Subcutaneous abdominal adipose tissue (tissue), 5 donors: Measurements from ENCODE around the gene REX1BD.
A peak's percentile ranks its signal among the peaks of the same experiment; 100 is the strongest.

Source experiments
- H3K27ac ChIP-seq: one replicate; pipeline ENCODE4 v1.7.0; 2013; ENCODE audit warnings: low read depth, mild to moderate bottlenecking, inconsistent platforms, low read length, moderate library complexity
- H3K27me3 ChIP-seq, 5 donors: one replicate each; pipeline ENCODE4 v1.7.0; 2013; ENCODE audit warnings: low read length in 5 of 5, inconsistent platforms in 1 of 5; ENCODE audit not compliant: control insufficient read depth in 5 of 5, insufficient read depth in 4 of 5
- H3K36me3 ChIP-seq, 5 donors: one replicate each; pipeline ENCODE4 v1.7.0; 2013; ENCODE audit warnings: low read length in 5 of 5; ENCODE audit not compliant: control insufficient read depth in 5 of 5, insufficient read depth in 5 of 5
- H3K4me1 ChIP-seq, 5 donors: one replicate each; pipeline ENCODE4 v1.7.0; 2013; ENCODE audit warnings: low read length in 5 of 5, mild to moderate bottlenecking in 3 of 5, moderate library complexity in 1 of 5; ENCODE audit not compliant: control insufficient read depth in 5 of 5, insufficient read depth in 5 of 5
- H3K4me3 ChIP-seq, 5 donors: one replicate each; pipeline ENCODE4 v1.7.0; 2013; ENCODE audit warnings: low read length in 5 of 5, low read depth in 1 of 5
- H3K9ac ChIP-seq, 5 donors: one replicate each; pipeline ENCODE4 v1.7.0; 2013; ENCODE audit warnings: low read length in 5 of 5, mild to moderate bottlenecking in 4 of 5, moderate library complexity in 3 of 5
- H3K9me3 ChIP-seq, 5 donors: one replicate each; pipeline ENCODE4 v1.7.0; 2013; ENCODE audit warnings: low read length in 5 of 5; ENCODE audit not compliant: control insufficient read depth in 5 of 5
- donor health status: healthy.
- donor health status: healthy.
- donor health status: healthy.
- donor health status: healthy.
- donor health status: healthy.

Gene REX1BD

DNA sequence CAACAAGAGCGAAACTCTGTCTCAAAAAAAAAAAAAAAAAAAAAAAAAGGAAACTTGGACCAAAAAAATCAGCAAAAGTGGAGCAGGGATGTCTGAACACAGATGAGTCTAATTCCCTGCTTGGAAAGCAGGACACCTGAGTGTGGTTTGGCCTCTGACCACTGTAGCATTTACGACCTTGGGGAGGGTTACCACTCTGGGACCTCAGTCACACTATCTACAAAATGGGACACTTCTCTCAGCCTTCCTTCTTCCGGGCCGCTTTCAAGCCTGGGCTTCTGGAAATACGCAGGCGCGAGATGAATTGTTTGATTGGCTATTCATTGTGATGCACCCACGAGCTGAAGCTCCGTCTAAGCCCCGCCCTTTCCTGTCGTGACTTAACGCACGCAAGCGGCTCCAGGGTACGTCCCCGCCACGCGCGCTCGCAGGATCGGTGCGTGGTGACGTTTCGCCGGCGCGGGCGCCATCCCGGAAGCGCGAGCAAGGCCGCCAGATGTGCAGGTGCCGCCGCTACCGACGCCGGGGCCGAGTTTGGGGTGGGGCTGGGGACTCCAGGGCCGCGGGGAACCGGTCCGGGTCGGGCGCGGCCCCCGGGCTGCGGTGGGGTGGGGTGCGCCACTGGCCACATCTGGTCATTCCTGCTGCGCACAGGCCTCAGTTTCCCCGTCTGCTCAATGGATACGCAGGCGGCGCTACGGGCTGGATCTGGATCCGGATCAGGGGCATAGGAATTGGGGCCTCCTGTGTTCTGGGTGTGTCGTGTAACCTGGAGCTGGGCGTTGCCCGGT is 31.0 kb upstream of the REX1BD start, which contains the start of gene KXD1:
KXD1 (plus strand) TSS at position 460 of the 791 bp plus-strand sequence. CDS start 4,187 bp downstream, outside the sequence.
- peaks cover 0 to 10% (median 7%) of the 10 kb centered on the region in 5 donors for H3K36me3 ChIP-seq
- H3K9ac ChIP-seq = peak within 1 kb of the TSS; percentile 88 to 96 (median 92)
- H3K4me1 ChIP-seq = peaks cover 2 to 31% (median 29%) of the 10 kb centered on the region in 5 donors
- no peaks in the 10 kb centered on the region for H3K9me3 ChIP-seq
- peak within 1 kb of the TSS; percentile 86 for H3K27ac ChIP-seq
- H3K27me3 ChIP-seq = no peaks in the 10 kb centered on the region
- peak within 1 kb of the TSS; percentile 75 to 95 (median 88) for H3K4me3 ChIP-seq

DNA sequence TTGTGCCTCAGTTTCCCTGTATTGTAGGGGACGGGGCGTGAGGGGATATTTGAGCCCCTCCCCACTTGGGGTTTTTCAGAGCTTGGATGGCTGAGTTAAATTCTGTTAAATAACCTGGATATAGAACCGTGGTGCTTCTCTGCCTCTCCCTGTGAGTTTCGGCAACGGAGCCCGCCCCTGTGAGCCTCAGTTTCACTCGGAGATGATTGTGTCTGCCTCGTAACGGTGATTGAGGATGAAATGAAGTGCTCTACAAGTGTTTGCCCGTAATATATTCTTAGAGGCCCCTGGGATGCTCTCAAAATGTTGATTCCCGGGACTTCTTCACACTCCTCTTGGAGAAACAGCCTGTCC is 30.4 kb upstream of the REX1BD start:
- H3K36me3 ChIP-seq = peaks cover 0 to 16% (median 9%) of the 10 kb centered on the region in 5 donors
- H3K27ac ChIP-seq = peak overlapping the region; percentile 86
- H3K4me1 ChIP-seq = peaks cover 2 to 33% (median 32%) of the 10 kb centered on the region in 5 donors
- H3K27me3 ChIP-seq = no peaks in the 10 kb centered on the region
- no peaks in the 10 kb centered on the region for H3K9me3 ChIP-seq
- peak overlapping the region; percentile 75 to 95 (median 88) for H3K4me3 ChIP-seq
- peak overlapping the region; percentile 88 to 96 (median 92) for H3K9ac ChIP-seq

DNA sequence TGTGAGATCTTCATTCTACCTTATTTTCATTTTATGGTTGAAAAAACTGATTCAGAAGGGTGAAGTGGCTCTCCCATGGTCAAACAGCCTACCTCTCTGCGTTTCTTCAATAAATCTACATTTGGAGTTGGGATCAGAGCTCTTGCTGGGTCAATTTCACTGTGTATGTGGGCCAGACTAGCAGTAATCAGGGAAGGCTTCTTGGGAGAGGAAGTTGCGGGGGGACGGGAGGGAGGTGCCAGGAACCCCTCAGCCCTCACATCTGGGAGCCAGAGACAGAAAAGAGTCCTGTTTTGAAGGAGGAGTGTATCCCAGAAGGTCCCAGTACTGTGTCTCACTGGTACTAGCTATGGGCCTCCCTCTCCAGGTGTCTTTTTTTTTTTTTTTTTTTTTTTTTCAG is 30.0 kb upstream of the REX1BD start:
- Histone ChIP-seq H3K4me1 (peaks cover 2 to 33% (median 32%) of the 10 kb centered on the region in 5 donors), H3K4me3 (peak overlapping the region; percentile 75 to 95 (median 88)), H3K9me3 (no peaks in the 10 kb centered on the region), H3K27me3 (no peaks in the 10 kb centered on the region), H3K36me3 (peaks cover 0 to 19% (median 9%) of the 10 kb centered on the region in 5 donors), H3K9ac (peak overlapping the region; percentile 88 to 96 (median 92)), H3K27ac (peak overlapping the region; percentile 86)

DNA sequence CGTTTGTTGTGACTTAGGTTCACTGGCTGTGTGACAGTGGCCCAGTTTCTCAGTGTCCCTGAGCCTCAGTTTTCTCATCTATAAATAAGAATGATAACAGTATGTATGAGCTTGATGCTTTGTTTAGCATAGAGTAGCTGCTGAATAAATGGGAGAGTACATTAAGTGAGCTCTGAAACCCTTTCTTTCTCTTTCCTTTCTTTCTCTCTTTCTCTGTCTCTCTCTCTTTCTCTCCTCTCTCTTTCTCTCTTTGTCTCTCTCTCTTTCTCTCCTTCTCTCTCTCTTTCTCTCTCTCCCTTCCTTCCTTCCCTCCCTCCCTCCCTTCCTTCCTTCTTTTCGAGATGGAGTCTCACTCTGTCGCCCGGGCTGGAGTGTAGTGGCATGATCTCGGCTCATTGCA is 28.9 kb upstream of the REX1BD start:
- no peak overlapping the region for H3K4me3 ChIP-seq
- H3K4me1 ChIP-seq = peaks cover 2 to 33% (median 32%) of the 10 kb centered on the region in 5 donors
- H3K9ac ChIP-seq = peak overlapping the region in 2 of 5 donors; percentile 9 to 62
- H3K9me3 ChIP-seq = no peaks in the 10 kb centered on the region
- H3K36me3 ChIP-seq = peaks cover 0 to 30% (median 13%) of the 10 kb centered on the region in 5 donors
- peak overlapping the region; percentile 61 for H3K27ac ChIP-seq
- H3K27me3 ChIP-seq = no peaks in the 10 kb centered on the region

DNA sequence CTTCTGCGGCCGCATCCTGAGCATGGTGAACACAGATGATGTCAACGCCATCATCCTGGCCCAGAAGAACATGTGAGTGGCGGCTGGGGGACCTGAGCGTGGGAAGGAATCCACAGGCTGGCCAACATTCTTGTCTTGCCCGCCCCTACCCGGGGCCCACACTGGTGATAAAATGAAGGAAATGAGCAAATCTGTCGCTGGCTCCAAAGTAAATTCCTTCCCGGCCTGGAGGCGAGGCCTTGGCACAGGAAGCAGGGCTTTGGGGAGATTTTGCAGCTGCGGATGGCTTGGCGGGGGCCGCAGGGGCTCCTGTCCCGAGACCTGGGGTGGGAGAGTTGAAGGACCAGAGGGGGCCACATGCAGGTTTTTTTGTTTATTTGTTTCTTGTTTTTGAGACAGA is 26.5 kb upstream of the REX1BD start:
- Histone ChIP-seq H3K27me3 (no peaks in the 10 kb centered on the region), H3K9me3 (no peaks in the 10 kb centered on the region), H3K4me1 (peaks cover 2 to 33% (median 32%) of the 10 kb centered on the region in 5 donors), H3K4me3 (no peak overlapping the region), H3K9ac (peak overlapping the region in 3 of 5 donors; percentile 38 to 56 (median 54)), H3K36me3 (peaks cover 0 to 53% (median 31%) of the 10 kb centered on the region in 5 donors), H3K27ac (peak overlapping the region; percentile 88)

DNA sequence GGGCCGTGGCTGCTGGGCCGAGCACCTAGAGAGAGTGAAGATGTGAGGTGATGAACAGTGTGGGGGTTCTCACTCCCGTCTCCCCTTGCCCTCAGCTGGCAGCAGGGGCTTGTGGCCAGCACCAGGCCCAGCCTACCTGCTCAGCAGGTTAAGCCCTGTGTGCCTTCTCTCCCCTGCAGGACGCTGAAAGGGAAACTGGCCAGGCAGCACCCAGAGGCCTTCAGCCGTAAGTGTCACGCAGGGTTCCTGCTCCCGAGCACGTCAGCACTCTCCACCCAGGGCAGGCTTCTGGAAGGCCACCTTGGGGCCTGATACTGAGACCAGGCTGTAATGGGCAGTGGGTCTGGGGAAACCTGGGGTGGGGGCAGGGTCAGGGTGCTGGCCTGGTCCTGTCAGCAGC is 21.6 kb upstream of the REX1BD start:
- no peaks in the 10 kb centered on the region for H3K9me3 ChIP-seq
- no peaks in the 10 kb centered on the region for H3K27me3 ChIP-seq
- no peak overlapping the region for H3K9ac ChIP-seq
- peaks cover 2 to 17% (median 6%) of the 10 kb centered on the region in 5 donors for H3K4me1 ChIP-seq
- H3K36me3 ChIP-seq = peaks cover 0 to 73% (median 54%) of the 10 kb centered on the region in 5 donors
- no peak overlapping the region for H3K27ac ChIP-seq
- H3K4me3 ChIP-seq = no peak overlapping the region

DNA sequence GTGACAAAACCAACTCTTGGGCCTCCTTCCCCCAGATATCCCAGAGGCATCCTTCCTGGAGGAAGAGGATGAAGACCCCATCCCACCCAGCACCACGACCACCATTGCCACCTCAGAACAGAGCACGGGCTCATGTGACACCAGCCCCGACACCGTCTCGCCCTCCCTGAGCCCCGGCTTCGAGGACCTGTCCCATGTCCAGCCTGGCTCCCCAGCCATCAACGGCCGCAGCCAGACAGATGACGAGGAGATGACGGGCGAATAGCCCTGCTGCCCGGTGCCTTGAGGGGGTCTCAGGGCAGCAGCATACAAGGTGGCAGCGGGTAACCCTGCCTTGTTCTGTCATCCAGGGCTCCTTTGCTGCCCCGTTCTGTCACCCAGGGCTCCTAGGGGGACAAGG is 20.2 kb upstream of the REX1BD start:
- Histone ChIP-seq H3K27me3 (no peaks in the 10 kb centered on the region), H3K9me3 (no peaks in the 10 kb centered on the region), H3K27ac (no peak overlapping the region), H3K4me3 (no peak overlapping the region), H3K36me3 (peaks cover 0 to 68% (median 52%) of the 10 kb centered on the region in 5 donors), H3K4me1 (peaks cover 9 to 22% (median 18%) of the 10 kb centered on the region in 5 donors), H3K9ac (no peak overlapping the region)

DNA sequence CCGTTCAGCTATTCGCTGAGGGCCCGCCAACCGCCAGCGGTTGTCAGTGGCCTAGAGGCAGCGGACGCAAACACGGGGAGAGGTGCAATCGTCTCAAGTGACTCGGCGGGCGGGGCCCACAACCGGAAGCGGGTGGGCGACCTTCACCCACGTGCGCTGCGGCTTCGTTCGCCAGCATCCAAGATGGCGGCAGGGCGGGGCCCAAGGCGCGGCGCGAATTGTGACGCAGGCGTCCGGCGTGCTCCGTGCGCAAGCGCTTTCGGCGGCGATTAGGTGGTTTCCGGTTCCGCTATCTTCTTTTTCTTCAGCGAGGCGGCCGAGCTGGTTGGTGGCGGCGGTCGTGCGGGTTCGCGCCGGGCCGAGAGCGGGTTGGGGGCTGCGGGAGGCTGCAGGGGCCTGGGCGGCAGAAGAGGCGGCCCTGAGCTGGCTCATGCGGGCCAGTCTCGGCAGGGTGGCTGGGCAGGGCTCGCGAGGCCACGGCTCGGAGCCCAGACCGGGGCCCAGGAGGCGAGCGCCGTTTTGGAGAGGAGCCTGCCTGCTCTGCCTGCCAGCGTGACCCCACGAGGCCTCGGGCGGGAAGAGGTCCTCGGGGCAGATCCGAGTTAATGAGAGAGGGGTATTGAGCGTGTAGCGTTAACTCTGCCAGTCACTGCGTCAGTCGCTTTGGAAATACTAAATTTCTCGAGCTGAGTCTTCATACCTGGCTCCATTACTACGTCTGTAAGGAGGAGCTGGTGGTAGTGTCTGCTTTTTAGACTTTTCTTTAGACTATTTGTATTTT is 16.8 kb upstream of the REX1BD start, which contains the start of gene UBA52:
UBA52 (plus strand) TSS at position 294 of the 781 bp plus-strand sequence. CDS start 1,444 bp downstream, outside the sequence.
- Histone ChIP-seq H3K27ac (peak within 1 kb of the TSS; percentile 89), H3K9ac (peak within 1 kb of the TSS; percentile 87 to 98 (median 96)), H3K36me3 (peaks cover 0 to 69% (median 62%) of the 10 kb centered on the region in 5 donors), H3K4me3 (peak within 1 kb of the TSS; percentile 69 to 95 (median 90)), H3K9me3 (no peaks in the 10 kb centered on the region), H3K4me1 (peaks cover 9 to 23% (median 21%) of the 10 kb centered on the region in 5 donors), H3K27me3 (no peaks in the 10 kb centered on the region)

DNA sequence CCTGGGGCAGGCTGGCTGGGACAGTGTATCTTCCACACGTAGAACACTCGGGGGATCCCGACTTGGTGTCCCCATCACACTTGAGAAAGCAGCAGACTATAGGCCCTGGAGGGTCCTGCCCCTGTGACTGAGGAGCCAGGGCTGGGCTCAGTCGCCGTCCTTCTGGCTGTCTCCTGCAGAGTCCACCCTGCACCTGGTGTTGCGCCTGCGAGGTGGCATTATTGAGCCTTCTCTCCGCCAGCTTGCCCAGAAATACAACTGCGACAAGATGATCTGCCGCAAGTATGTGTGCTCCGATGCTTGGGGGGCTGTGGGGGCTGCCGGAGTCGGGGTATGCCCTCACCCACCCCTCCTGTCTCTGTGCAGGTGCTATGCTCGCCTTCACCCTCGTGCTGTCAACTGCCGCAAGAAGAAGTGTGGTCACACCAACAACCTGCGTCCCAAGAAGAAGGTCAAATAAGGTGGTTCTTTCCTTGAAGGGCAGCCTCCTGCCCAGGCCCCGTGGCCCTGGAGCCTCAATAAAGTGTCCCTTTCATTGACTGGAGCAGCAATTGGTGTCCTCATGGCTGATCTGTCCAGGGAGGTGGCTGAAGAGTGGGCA is 13.8 kb upstream of the REX1BD start:
- peaks cover 0 to 50% (median 45%) of the 10 kb centered on the region in 5 donors for H3K36me3 ChIP-seq

More for the DNA sequence above, 13.8 kb upstream of the REX1BD start:
- Histone ChIP-seq H3K27ac (no peak overlapping the region), H3K9me3 (no peaks in the 10 kb centered on the region), H3K27me3 (no peaks in the 10 kb centered on the region), H3K9ac (no peak overlapping the region), H3K4me3 (no peak overlapping the region), H3K4me1 (peaks cover 9 to 23% (median 21%) of the 10 kb centered on the region in 5 donors)
